Ascending aorta (tissue), 2 donors: ENCODE results near the gene ADIG. TPM values are rescaled to one million over a fixed set of nuclear protein-coding genes. Genes with fewer than 3 reads are reported as not detected.

Source experiments
- DNase-seq, 2 donors: peaks; one replicate each; pipeline ENCODE4 v3.0.0-alpha.2; 2019; ENCODE audit warnings: low spot score in 2 of 2
- H3K27ac ChIP-seq, 2 donors: fragments of 200-600 bp; sonication (generic); one replicate each; pipeline ENCODE4 v1.5.1; 2016 to 2017; ENCODE audit warnings: mild to moderate bottlenecking in 1 of 2
- H3K27me3 ChIP-seq: fragments of 200-600 bp; sonication (generic); one replicate; pipeline ENCODE4 v1.5.1; 2017
- H3K36me3 ChIP-seq, 2 donors: fragments of 200-600 bp; sonication (generic); one replicate each; pipeline ENCODE4 v1.5.1; 2016
- H3K4me1 ChIP-seq, 2 donors: fragments of 200-600 bp; sonication (generic); one replicate each; pipeline ENCODE4 v1.5.1; 2016 to 2017; ENCODE audit warnings: mild to moderate bottlenecking in 1 of 2
- H3K4me3 ChIP-seq, 2 donors: fragments of 200-600 bp; sonication (generic); one replicate each; pipeline ENCODE4 v1.5.1; 2016 to 2017; ENCODE audit warnings: mild to moderate bottlenecking in 1 of 2
- H3K9me3 ChIP-seq, 2 donors: fragments of 200-600 bp; sonication (generic); one replicate each; pipeline ENCODE4 v1.5.1; 2016
- intact Hi-C: fragments of 100-400 bp; cut with DNase I; formaldehyde crosslinking; loops from one replicate; pipeline ENCODE4 v1.15.1; 2023
- total RNA-seq: library from RNA; depleted of rRNA; stranded (reverse); fragments of >200 nt; gene quantifications from one replicate; pipeline ENCODE4 v1.1.0, GENCODE V29; 2016
- TF ChIP-seq, protein P1 (sequence below), 3 experiments: fragments of 200-600 bp in 2 of 3; fragments of 450-650 bp in 1 of 3; sonication (generic) in 2 of 3; IDR thresholded peaks; one replicate each; pipeline ENCODE4 v1.5.1; 2016 to 2019; ENCODE audit warnings: antibody characterized with exemption in 3 of 3, mild to moderate bottlenecking in 1 of 3, moderate library complexity in 1 of 3

ADIG gene
- total RNA-seq, 1 donor from 2014 or later: not detected

- TF ChIP-seq, protein P1, sequence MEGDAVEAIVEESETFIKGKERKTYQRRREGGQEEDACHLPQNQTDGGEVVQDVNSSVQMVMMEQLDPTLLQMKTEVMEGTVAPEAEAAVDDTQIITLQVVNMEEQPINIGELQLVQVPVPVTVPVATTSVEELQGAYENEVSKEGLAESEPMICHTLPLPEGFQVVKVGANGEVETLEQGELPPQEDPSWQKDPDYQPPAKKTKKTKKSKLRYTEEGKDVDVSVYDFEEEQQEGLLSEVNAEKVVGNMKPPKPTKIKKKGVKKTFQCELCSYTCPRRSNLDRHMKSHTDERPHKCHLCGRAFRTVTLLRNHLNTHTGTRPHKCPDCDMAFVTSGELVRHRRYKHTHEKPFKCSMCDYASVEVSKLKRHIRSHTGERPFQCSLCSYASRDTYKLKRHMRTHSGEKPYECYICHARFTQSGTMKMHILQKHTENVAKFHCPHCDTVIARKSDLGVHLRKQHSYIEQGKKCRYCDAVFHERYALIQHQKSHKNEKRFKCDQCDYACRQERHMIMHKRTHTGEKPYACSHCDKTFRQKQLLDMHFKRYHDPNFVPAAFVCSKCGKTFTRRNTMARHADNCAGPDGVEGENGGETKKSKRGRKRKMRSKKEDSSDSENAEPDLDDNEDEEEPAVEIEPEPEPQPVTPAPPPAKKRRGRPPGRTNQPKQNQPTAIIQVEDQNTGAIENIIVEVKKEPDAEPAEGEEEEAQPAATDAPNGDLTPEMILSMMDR (IDR thresholded peaks at IDR 0.05): no peak
- no peaks in the 10 kb centered on the region for H3K27me3 ChIP-seq
- no peaks in the 10 kb centered on the region for H3K4me1 ChIP-seq
- peaks cover 51 to 78% of the 10 kb centered on the region in 2 donors for H3K36me3 ChIP-seq
- DNase-seq: no peak
- H3K27ac ChIP-seq: no peak overlapping the region
- intact Hi-C loops: no loop called here
- H3K9me3 ChIP-seq: no peaks in the 10 kb centered on the region
- H3K4me3 ChIP-seq: no peak overlapping the region
These were observed 21.2 kb upstream of the ADIG start for GRCh38 chr20:38559764-38560163.

GRCh38 chr20:38563802-38564431 lies 17.1 kb upstream of the ADIG start:
- Histone ChIP-seq H3K27me3 (no peaks in the 10 kb centered on the region), H3K4me1 (no peaks in the 10 kb centered on the region), H3K36me3 (peaks cover 48 to 69% of the 10 kb centered on the region in 2 donors), H3K4me3 (no peak overlapping the region), H3K9me3 (no peaks in the 10 kb centered on the region), H3K27ac (no peak overlapping the region)
- intact Hi-C loops: no loop called here
- DNase-seq: no peak
- TF ChIP-seq, protein P1 (IDR thresholded peaks at IDR 0.05): no peak

DNA sequence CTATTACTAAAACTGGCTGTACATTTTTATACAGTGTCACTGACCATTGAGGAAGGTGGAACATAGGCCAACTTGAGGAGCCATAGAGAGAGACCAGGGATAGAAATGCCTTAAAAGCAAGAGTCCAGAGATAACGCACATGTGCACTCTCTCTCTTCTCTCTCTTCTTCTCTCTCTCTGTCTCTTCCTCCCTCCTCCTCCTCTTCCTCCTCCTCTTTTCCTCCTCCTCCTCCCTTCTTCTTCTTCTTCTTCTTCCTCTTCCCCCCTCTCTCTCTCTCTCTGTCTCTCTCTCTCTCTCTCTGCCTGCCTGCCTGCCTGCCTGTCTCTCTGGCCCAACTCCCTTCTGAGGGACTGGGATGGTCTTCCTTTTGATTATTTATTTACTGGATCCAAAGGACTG lies 16.3 kb upstream of the ADIG start:
- intact Hi-C loops: no loop called here

DNA sequence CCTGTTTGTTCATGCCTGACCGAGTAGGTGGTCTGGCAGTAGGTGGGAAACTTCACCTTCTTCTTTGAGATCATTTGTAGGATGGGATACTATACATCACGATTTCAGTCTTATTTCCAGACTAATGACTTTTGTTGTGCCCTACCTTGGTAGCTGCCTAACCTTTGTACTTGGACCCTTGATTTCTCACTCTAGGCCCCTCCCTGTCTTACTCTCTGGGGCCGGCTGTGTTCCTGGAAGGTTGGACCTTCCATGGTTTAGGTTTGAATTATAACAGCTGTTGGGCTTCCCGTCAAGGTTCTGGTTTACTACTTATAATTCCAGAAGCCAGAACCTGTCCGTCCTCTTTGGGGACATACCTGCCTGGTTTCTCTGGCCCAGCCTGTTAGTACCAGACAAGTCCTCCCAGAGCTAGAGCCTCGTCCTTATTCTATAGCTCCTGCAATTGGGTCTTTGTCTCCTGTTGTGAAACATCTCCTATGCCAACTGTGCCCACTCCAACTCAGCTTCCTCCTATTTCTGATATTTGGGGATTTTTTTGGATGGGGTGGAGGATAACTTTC lies 14.9 kb upstream of the ADIG start:
- Histone ChIP-seq H3K27me3 (no peaks in the 10 kb centered on the region), H3K27ac (no peak overlapping the region), H3K36me3 (peaks cover 42 to 66% of the 10 kb centered on the region in 2 donors), H3K9me3 (no peaks in the 10 kb centered on the region), H3K4me1 (no peaks in the 10 kb centered on the region), H3K4me3 (no peak overlapping the region)
- intact Hi-C loops: no loop called here
- DNase-seq: no peak
- TF ChIP-seq, protein P1 (IDR thresholded peaks at IDR 0.05): no peak

More for the DNA sequence above, 16.3 kb upstream of the ADIG start:
- no peaks in the 10 kb centered on the region for H3K27me3 ChIP-seq
- no peaks in the 10 kb centered on the region for H3K4me1 ChIP-seq
- peaks cover 45 to 69% of the 10 kb centered on the region in 2 donors for H3K36me3 ChIP-seq
- DNase-seq: no peak
- TF ChIP-seq, protein P1 (IDR thresholded peaks at IDR 0.05): no peak
- no peaks in the 10 kb centered on the region for H3K9me3 ChIP-seq
- no peak overlapping the region for H3K27ac ChIP-seq
- no peak overlapping the region for H3K4me3 ChIP-seq

DNA sequence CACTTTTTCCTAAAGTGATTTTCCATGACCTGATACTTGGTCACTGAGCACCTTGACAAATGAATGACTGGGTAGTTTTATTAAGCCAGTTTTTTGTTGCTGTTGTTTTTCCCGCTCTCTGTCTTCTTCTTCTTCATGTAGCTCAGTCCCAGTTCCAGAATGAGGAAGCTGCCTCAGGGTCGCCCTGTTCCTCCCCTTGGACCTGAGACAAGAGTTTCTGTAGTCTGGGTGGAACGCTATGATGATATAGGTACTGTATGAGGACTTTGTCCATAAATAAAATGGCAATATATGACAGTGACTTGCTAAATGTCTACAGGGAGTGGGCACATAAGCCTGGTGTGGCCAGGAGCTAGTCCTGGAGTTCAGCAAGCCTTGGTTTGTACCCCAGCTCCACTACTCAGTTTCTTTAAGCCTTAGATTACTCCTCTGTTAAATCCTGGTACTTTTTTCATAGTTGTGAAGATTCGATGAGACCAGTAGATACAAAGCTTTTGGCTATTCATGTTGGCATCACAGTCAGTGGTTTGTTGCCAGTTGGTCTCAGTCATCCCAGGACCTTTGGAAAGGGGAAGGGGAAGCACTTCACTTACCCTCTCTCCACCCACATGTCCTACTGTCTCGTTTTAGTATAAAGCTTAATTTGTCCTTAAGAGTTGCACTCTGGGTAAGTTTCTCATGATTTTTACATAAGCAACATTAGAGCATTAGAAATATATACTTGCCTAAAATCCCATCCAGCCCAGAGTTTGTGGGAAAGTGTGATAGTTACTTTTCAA lies 11.1 kb upstream of the ADIG start:
- H3K4me3 ChIP-seq: no peak overlapping the region
- H3K4me1 ChIP-seq: no peaks in the 10 kb centered on the region
- intact Hi-C loops: no loop called here
- H3K36me3 ChIP-seq: peaks cover 40 to 63% of the 10 kb centered on the region in 2 donors
- no peaks in the 10 kb centered on the region for H3K9me3 ChIP-seq
- TF ChIP-seq, protein P1 (IDR thresholded peaks at IDR 0.05): no peak
- no peaks in the 10 kb centered on the region for H3K27me3 ChIP-seq
- H3K27ac ChIP-seq: no peak overlapping the region
- no peak for DNase-seq
